ENCODE data around the gene KRT7.
"Not testable (repeated sequence)": the region's sequence is repeated elsewhere in the genome, so short reads cannot be mapped to it uniquely, and the experiment has no call there.

KRT7 gene

DNA sequence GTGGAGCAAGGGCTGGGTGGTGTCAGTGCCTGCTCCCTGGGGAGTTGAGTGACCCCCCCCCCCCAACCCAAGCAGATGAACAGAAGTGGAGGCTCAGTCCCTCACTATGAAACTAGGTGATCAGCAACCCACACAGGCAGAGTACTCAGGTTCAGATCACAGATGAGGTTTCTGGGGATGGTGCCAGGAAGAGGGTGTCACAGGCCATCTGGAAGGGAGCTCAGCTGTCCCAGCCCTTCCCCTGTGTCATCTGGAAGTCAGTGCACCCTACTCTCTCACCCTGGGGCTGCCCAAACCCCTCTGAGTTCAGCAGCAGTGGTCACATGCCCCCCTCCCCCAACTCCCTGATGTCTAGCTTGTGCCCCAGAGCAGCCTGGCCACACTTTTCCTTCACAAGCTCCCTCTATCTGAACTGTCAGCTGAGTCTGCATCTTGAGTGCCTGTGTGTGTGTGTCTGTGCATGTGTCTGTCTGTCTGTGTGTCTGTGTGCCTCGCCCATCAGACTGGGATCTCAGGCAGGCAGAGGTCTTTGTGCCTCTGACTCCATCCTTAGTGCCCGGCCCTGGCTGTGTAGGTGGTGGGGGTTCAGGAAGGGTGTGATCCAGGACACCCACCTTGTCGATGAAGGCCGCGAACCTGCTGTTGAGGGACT lies 57.6 kb downstream of the KRT7 start:
- not testable (repeated sequence) for H3K4me2 ChIP-seq (ENCODE audit: low read depth, low read length, poor library complexity, severe bottlenecking); H4K20me1 ChIP-seq (ENCODE audit: insufficient read depth, low read length, poor library complexity, severe bottlenecking); H3K27me3 ChIP-seq (ENCODE audit: insufficient read depth, low read length, poor library complexity, severe bottlenecking); H3F3A ChIP-seq (ENCODE audit: low read depth); H3K36me3 ChIP-seq (ENCODE audit: insufficient read depth, low read length); H3K9me3 ChIP-seq (ENCODE audit: insufficient read depth, low read depth, low read length); H3K4me3 ChIP-seq (ENCODE audit: low read length, poor library complexity, severe bottlenecking); H3K9me2 ChIP-seq (replicated peaks; ENCODE audit: low read depth, low read length); H3K79me2 ChIP-seq (ENCODE audit: insufficient read depth, low read length); H2AFZ ChIP-seq (ENCODE audit: low read length); H3K9ac ChIP-seq (ENCODE audit: low read depth, low read length, poor library complexity, severe bottlenecking)
- peaks cover 48% of the 10 kb centered on the region for H3K4me1 ChIP-seq (ENCODE audit: insufficient read depth, low read length, poor library complexity, severe bottlenecking)

DNA sequence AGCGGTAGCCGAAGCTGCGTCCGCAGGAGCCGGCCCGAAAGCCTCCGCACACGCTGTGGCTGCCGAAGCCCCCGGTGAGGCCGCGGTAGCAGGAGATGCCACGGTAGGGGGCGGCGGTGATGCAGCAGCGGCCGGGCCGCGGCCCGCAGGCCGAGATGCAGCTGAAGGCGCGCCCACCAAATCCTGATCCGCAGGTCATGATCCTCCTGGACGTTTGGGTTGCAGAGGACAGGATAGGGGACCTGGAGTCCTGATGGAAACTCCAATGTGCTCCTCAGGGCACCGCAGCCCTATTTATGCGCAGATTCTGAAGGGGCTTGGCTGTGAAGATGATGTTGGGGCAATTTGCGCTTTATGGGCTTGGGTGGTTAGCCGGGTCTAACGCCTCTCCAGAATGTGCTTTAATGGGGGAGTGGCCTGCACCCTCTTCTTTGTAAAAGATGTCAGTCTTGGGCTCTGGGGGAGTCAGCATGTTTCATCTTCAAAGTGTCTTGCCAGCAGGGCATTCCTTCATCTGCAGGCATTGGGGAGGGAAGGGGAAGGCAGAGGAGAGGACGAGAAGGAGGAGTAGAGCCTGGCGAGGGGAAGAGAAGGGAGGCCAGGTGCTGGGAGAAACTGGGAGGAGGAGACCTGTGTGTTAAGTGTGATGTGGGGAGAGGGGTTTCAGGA lies 58.4 kb downstream of the KRT7 start, which contains the start of gene KRT81:
Gene KRT81 (minus strand): TSS at position 268 of the 669 bp plus-strand sequence. CDS start 69 bp downstream, at position 199.
- Histone ChIP-seq H3K9ac (ENCODE audit: low read depth, low read length, poor library complexity, severe bottlenecking) (no peak within 1 kb of the TSS), H3K4me3 (ENCODE audit: low read length, poor library complexity, severe bottlenecking) (no peak within 1 kb of the TSS), H3K9me2 (replicated peaks; ENCODE audit: low read depth, low read length) (no peaks in the 10 kb centered on the region), H3K36me3 (ENCODE audit: insufficient read depth, low read length) (no peaks in the 10 kb centered on the region), H3K79me2 (ENCODE audit: insufficient read depth, low read length) (no peaks in the 10 kb centered on the region), H3K4me2 (ENCODE audit: low read depth, low read length, poor library complexity, severe bottlenecking) (no peak within 1 kb of the TSS), H3K4me1 (ENCODE audit: insufficient read depth, low read length, poor library complexity, severe bottlenecking) (peaks cover 49% of the 10 kb centered on the region), H4K20me1 (ENCODE audit: insufficient read depth, low read length, poor library complexity, severe bottlenecking) (no peaks in the 10 kb centered on the region), H3K9me3 (ENCODE audit: insufficient read depth, low read depth, low read length) (no peaks in the 10 kb centered on the region), H3F3A (ENCODE audit: low read depth) (no peaks in the 10 kb centered on the region), H2AFZ (ENCODE audit: low read length) (no peak within 1 kb of the TSS), H3K27me3 (ENCODE audit: insufficient read depth, low read length, poor library complexity, severe bottlenecking) (no peaks in the 10 kb centered on the region)
- TF ChIP-seq CTCF (conservative IDR thresholded peaks at IDR 0.05; ENCODE audit: low read length) (no peak), EZH2phosphoT487 (IDR thresholded peaks at IDR 0.05; ENCODE audit: borderline replicate concordance) (no peak)

DNA sequence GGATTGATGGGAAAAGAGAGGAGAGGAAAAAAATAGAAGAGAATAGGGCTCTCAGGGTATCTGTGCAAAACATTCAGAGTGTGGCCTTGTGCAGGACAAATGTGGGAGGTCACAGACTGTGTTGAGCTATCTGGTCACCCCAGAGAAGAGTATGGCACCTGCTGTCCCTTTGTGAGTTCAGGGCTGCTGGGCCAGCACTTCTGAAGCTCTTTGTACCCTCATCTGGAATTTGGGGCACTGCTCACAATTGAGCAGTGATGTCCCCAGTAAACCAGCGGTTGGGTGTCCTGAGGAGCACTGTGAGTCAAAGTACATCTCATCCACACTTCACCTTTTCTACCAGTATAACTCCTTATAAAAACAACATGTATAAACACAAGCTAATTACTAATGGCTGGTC lies 60.9 kb downstream of the KRT7 start:
- Histone ChIP-seq H4K20me1 (ENCODE audit: insufficient read depth, low read length, poor library complexity, severe bottlenecking) (no peaks in the 10 kb centered on the region), H3F3A (ENCODE audit: low read depth) (no peaks in the 10 kb centered on the region), H3K9ac (ENCODE audit: low read depth, low read length, poor library complexity, severe bottlenecking) (no peak overlapping the region), H3K27me3 (ENCODE audit: insufficient read depth, low read length, poor library complexity, severe bottlenecking) (no peaks in the 10 kb centered on the region), H3K9me3 (ENCODE audit: insufficient read depth, low read depth, low read length) (no peaks in the 10 kb centered on the region), H2AFZ (ENCODE audit: low read length) (no peak overlapping the region), H3K4me2 (ENCODE audit: low read depth, low read length, poor library complexity, severe bottlenecking) (no peak overlapping the region), H3K79me2 (ENCODE audit: insufficient read depth, low read length) (no peaks in the 10 kb centered on the region), H3K4me1 (ENCODE audit: insufficient read depth, low read length, poor library complexity, severe bottlenecking) (peaks cover 29% of the 10 kb centered on the region), H3K4me3 (ENCODE audit: low read length, poor library complexity, severe bottlenecking) (no peak overlapping the region), H3K36me3 (ENCODE audit: insufficient read depth, low read length) (no peaks in the 10 kb centered on the region), H3K9me2 (replicated peaks; ENCODE audit: low read depth, low read length) (no peaks in the 10 kb centered on the region)
- TF ChIP-seq CTCF (conservative IDR thresholded peaks at IDR 0.05; ENCODE audit: low read length) (no peak), EZH2phosphoT487 (IDR thresholded peaks at IDR 0.05; ENCODE audit: borderline replicate concordance) (no peak)

Data from Loucy (cell line).